Peyer's patch (tissue), 4 donors: ENCODE measurements around the gene HDGFL2. TPM values are rescaled to one million over a fixed set of nuclear protein-coding genes. Genes with fewer than 3 reads are reported as not detected.

ENCODE experiments used
- DNase-seq, 3 donors: peaks; one replicate each; pipeline ENCODE4 v3.0.0-alpha.2; 2017 to 2019
- H3K27ac ChIP-seq, 4 donors: fragments of 200-600 bp; sonication (generic); one replicate each; pipeline ENCODE4 v1.5.1; 2016 to 2019
- H3K27me3 ChIP-seq, 2 donors: fragments of 200-600 bp; sonication (generic); one replicate each; pipeline ENCODE4 v1.5.1; 2019
- H3K36me3 ChIP-seq, 3 donors: fragments of 200-600 bp; sonication (generic); one replicate each; pipeline ENCODE4 v1.5.1; 2016 to 2019
- H3K4me1 ChIP-seq, 4 donors: fragments of 200-600 bp; sonication (generic); one replicate each; pipeline ENCODE4 v1.5.1; 2016 to 2019
- H3K4me3 ChIP-seq, 4 donors: fragments of 200-600 bp; sonication (generic); 1 replicate in 3 of 4; 2 replicates in 1 of 4; pipeline ENCODE4 v1.5.1; 2016 to 2019; ENCODE audit warnings: mild to moderate bottlenecking in 1 of 4
- H3K9me3 ChIP-seq, 4 donors: fragments of 200-600 bp; sonication (generic); one replicate each; pipeline ENCODE4 v1.5.1; 2016 to 2019; ENCODE audit warnings: mild to moderate bottlenecking in 1 of 4
- POLR2A ChIP-seq, 2 donors: fragments of 450-650 bp; IDR thresholded peaks; one replicate each; pipeline ENCODE4 v1.5.1; 2017; ENCODE audit warnings: antibody characterized with exemption in 2 of 2, mild to moderate bottlenecking in 2 of 2, moderate library complexity in 2 of 2
- total RNA-seq, 4 donors: library from RNA; depleted of rRNA; stranded (reverse); fragments of >200 nt; gene quantifications; one replicate each; pipeline ENCODE4 v1.1.0, GENCODE V29; 2016
- TF ChIP-seq, protein P1 (sequence below), 6 experiments: fragments of 450-650 bp in 4 of 6; fragments of 200-600 bp in 2 of 6; sonication (generic) in 1 of 6; IDR thresholded peaks; one replicate each; pipeline ENCODE4 v1.5.1; 2017 to 2019; ENCODE audit warnings: antibody characterized with exemption in 6 of 6, mild to moderate bottlenecking in 3 of 6, moderate library complexity in 1 of 6

HDGFL2 gene
- total RNA-seq, 4 donors from 2014 or later: 20.5 to 73.4 (median 28.6) TPM

DNA sequence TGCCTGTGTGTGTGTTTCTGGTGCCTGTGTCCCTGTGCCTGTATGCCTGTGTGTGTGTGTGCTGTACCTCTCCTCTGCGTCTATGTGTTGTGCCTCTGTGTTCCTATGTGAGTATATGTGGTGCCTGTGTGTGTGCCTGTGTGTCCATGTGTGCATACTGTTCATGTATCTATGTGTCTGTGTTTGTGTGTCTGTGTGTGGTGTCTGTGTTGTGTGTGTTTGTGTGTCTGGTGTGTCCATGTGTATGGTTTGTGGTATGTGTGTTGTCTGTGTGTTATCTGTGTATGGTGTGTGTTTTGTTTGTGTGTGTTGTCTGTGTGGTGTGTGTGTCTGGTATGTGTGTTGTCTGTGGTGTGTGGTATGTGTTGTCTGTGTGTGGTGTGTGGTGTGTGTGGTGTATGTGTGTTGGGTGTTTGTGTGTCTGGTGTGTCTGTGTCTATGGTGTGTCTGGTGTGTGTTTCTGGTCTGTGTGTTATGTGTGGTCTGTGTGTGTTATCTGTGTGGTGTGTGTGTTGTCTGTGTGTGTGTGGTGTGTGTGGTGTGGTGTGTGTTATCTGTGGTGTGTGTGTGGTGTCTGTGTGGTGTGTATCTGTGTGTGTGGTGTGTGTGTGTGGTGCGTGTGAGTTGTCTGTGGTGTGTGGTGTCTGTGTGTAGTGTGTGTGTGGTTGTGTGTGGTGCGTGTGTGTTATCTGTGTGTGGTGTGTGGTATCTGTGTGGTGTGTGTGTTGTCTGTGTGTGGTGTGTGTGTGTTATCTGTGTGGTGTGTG is 20.4 kb downstream of the HDGFL2 start:
- no peak overlapping the region for H3K27ac ChIP-seq
- no peak overlapping the region for H3K4me3 ChIP-seq
- H3K36me3 ChIP-seq: peaks cover 0 to 70% (median 0%) of the 10 kb centered on the region in 3 donors
- no peaks in the 10 kb centered on the region for H3K4me1 ChIP-seq
- TF ChIP-seq, protein P1, sequence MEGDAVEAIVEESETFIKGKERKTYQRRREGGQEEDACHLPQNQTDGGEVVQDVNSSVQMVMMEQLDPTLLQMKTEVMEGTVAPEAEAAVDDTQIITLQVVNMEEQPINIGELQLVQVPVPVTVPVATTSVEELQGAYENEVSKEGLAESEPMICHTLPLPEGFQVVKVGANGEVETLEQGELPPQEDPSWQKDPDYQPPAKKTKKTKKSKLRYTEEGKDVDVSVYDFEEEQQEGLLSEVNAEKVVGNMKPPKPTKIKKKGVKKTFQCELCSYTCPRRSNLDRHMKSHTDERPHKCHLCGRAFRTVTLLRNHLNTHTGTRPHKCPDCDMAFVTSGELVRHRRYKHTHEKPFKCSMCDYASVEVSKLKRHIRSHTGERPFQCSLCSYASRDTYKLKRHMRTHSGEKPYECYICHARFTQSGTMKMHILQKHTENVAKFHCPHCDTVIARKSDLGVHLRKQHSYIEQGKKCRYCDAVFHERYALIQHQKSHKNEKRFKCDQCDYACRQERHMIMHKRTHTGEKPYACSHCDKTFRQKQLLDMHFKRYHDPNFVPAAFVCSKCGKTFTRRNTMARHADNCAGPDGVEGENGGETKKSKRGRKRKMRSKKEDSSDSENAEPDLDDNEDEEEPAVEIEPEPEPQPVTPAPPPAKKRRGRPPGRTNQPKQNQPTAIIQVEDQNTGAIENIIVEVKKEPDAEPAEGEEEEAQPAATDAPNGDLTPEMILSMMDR (IDR thresholded peaks at IDR 0.05): no peak
- TF ChIP-seq POLR2A (IDR thresholded peaks at IDR 0.05): no peak
- H3K27me3 ChIP-seq: no peaks in the 10 kb centered on the region
- no peak for DNase-seq
- no peaks in the 10 kb centered on the region for H3K9me3 ChIP-seq

- TF ChIP-seq, protein P1 (IDR thresholded peaks at IDR 0.05): no peak
- H3K27ac ChIP-seq: no peak overlapping the region
- H3K4me1 ChIP-seq: no peaks in the 10 kb centered on the region
- DNase-seq: no peak
- H3K27me3 ChIP-seq: no peaks in the 10 kb centered on the region
- no peak overlapping the region for H3K4me3 ChIP-seq
- H3K9me3 ChIP-seq: no peaks in the 10 kb centered on the region
- peaks cover 0 to 75% (median 0%) of the 10 kb centered on the region in 3 donors for H3K36me3 ChIP-seq
Measured at GRCh38 chr19:4493104-4493928, 21.2 kb downstream of the HDGFL2 start.

DNA sequence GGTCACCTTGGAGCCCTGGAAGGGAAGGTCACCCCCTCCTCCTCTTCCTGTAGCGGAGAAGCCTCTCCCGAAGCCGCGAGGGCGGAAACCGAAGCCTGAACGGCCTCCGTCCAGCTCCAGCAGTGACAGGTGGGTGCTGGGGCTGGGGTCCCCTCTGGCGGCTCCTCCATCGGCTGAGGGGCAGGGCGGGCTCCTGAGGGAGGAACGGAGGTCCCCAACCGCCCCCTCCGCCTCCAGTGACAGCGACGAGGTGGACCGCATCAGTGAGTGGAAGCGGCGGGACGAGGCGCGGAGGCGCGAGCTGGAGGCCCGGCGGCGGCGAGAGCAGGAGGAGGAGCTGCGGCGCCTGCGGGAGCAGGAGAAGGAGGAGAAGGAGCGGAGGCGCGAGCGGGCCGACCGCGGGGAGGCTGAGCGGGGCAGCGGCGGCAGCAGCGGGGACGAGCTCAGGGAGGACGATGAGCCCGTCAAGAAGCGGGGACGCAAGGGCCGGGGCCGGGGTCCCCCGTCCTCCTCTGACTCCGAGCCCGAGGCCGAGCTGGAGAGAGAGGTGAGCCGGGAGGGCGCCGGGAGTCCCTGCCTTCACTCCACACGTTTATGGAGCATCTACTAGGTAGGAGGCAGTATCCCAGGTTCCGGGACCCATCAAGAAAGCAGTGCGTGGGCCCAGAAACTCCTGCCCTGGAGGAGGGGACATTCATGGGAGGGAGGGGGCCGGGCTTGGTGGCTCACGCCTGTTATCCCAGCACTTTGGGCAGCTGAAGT is 22.0 kb downstream of the HDGFL2 start:
- Histone ChIP-seq H3K27me3 (no peaks in the 10 kb centered on the region), H3K4me3 (no peak overlapping the region), H3K4me1 (no peaks in the 10 kb centered on the region), H3K9me3 (no peaks in the 10 kb centered on the region), H3K27ac (no peak overlapping the region), H3K36me3 (peaks cover 0 to 75% (median 0%) of the 10 kb centered on the region in 3 donors)
- no peak for TF ChIP-seq POLR2A (IDR thresholded peaks at IDR 0.05)
- TF ChIP-seq, protein P1 (IDR thresholded peaks at IDR 0.05): no peak
- DNase-seq: no peak

DNA sequence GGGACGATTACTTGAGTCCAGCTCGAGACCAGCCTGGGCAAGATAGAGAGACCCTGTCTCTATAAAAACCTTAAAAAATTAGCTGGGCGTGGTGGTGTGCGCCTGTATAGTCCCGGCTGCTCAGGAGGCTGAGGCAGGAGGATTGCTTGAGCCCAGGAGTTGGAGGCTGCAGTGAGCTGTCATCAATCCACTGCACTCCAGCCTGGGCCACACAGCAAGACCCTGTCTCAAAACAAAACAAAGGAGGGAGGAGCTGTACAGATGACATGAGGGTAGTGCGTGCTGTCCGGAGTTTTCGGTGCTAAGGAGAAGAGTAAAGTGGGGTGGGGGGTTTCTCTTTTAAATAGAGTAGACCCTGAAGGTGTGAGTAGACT is 22.6 kb downstream of the HDGFL2 start:
- no peak overlapping the region for H3K4me3 ChIP-seq
- TF ChIP-seq, protein P1 (IDR thresholded peaks at IDR 0.05): no peak
- no peak for TF ChIP-seq POLR2A (IDR thresholded peaks at IDR 0.05)
- no peak for DNase-seq
- H3K27me3 ChIP-seq: no peaks in the 10 kb centered on the region
- H3K36me3 ChIP-seq: peaks cover 0 to 75% (median 0%) of the 10 kb centered on the region in 3 donors
- H3K4me1 ChIP-seq: no peaks in the 10 kb centered on the region
- H3K27ac ChIP-seq: no peak overlapping the region
- H3K9me3 ChIP-seq: no peaks in the 10 kb centered on the region

- Histone ChIP-seq H3K27me3 (no peaks in the 10 kb centered on the region), H3K4me3 (no peak overlapping the region), H3K36me3 (peaks cover 0 to 73% (median 0%) of the 10 kb centered on the region in 3 donors), H3K4me1 (no peaks in the 10 kb centered on the region), H3K27ac (no peak overlapping the region), H3K9me3 (no peaks in the 10 kb centered on the region)
- TF ChIP-seq POLR2A (IDR thresholded peaks at IDR 0.05): no peak
- TF ChIP-seq, protein P1 (IDR thresholded peaks at IDR 0.05): peak in 4 of 6 experiments; percentile 26 to 43 (median 38)
- DNase-seq: peak in 2 of 3 donors; percentile 56 to 65
Measured at GRCh38 chr19:4495471-4495870, 23.4 kb downstream of the HDGFL2 start.
